GM19043 (cell line): ENCODE data around the gene RNU1-4.
"Not testable (repeated sequence)": the region's sequence is repeated elsewhere in the genome, so short reads cannot be mapped to it uniquely, and the experiment has no call there.

Experiments used
- ATAC-seq: cut with Tn5 transposase; IDR thresholded peaks from one replicate; pipeline ENCODE4 v1.9.1; 2021; ENCODE audit warnings: low read depth; ENCODE audit not compliant: unreplicated experiment

The RNU1-4 gene

DNA sequence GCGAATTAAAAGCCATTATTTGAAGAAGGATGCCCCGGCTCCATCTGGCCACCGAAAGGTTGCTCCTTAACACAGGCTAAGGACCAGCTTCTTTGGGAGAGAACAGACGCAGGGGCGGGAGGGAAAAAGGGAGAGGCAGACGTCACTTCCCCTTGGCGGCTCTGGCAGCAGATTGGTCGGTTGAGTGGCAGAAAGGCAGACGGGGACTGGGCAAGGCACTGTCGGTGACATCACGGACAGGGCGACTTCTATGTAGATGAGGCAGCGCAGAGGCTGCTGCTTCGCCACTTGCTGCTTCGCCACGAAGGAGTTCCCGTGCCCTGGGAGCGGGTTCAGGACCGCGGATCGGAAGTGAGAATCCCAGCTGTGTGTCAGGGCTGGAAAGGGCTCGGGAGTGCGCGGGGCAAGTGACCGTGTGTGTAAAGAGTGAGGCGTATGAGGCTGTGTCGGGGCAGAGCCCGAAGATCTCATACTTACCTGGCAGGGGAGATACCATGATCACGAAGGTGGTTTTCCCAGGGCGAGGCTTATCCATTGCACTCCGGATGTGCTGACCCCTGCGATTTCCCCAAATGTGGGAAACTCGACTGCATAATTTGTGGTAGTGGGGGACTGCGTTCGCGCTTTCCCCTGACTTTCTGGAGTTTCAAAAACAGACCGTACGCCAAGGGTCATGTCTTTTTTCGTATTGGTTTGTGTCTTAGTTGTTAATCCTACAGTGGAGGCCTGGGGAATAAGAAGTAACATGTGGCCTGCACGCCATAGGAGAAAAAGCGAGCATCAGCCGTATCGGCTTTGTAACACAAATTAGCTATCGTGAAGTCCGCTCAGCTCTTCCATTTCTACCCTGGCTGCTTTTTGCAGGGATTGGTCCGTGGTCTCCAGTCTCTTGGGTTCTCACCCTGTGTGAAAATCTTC, at the start of gene RNU1-4:
Gene RNU1-4 (plus strand): TSS at position 470 of the 918 bp plus-strand sequence.
- ATAC-seq = peak; percentile 83

DNA sequence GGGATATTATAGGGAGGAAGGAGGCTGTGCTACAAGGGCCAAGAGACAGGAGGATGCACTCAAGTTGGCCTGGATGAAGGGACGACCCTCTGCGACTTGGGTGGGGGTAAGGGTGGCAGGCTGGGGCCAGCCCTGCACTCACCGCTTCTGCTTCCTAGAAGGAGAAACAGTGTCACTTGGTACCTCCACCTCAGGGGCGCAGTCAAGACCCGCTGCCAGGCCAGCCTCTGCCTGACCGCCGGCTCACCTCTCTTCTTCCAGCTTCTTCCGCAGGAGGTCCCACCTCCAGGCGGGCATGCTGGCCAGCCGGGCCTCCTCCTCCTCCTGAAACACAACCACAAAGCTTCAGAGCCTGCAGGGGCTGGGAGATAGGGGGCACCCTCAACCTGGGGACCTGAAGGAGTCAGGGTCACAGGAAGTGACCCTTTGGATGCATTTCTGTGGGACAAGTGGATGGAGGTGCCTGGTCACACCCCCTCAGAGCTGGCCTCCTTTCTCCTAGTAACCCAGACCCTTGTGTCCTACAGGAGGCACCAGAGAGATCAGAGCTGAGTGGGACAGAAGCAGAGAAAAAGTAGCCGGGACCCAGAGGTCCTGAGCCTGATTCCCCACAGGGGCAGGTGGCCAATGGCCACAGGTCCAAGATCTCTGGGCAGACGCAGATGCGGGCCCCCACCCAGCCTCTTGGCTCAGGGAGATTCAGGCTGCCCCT, 49.2 kb upstream of the RNU1-4 start:
- ATAC-seq = not testable (repeated sequence)

DNA sequence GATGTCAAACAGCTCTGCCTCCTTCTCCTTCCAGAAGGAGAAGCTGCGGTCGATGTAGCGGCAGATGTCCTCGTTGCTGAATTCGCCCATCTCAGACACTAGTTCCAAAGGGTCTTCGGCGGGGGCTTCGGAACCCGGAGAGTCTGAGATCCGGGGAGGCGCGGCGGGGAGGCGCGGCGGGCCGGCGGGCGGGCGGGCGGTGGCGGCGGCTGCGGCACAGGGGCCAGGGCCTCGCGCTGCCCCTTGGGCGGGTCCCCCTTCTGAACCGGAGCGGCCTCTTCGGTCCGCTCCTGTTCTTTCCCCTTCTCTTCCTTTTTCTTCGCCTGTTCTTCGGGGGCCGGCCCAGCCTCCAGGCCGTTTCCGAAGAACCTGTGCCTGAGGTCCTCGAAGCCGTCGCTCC, 48.0 kb upstream of the RNU1-4 start:
- ATAC-seq = not testable (repeated sequence)

DNA sequence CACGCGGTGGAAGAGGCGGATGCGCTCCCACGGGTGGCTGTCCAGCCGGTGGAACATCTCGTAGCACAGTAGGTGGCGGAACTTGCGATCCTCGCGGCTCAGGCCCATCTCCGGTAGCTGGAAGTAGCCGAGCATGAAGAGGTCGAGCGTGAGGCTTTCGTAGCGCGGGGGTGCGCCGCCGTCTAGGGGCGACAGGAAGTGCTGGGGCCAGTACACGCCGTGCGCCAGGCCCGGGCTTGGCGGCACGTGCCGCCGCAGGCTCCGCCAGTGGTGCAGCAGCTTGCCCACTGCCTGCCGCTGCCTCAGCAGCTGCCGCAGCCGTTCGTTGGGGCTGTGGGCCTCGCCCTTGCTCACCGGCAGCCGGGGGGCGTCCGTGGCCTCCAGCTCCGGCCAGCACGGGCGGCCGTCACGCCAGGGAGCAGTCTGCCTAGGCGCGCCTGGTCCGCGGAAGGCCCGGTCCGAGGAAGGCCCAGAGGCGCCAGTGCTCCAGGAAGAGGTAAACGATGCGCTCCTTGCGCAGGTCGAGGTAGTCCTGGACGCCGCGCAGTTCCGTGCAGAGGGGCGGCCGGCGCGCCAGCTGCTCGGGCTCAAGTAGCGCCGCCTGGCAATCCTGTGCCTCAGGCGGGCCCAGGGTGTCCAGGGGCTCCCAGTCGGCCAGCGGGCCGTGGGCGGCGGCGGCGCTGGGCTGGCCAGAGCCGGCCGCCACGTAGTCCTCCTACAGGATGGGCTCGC, 47.4 kb upstream of the RNU1-4 start:
- not testable (repeated sequence) for ATAC-seq

DNA sequence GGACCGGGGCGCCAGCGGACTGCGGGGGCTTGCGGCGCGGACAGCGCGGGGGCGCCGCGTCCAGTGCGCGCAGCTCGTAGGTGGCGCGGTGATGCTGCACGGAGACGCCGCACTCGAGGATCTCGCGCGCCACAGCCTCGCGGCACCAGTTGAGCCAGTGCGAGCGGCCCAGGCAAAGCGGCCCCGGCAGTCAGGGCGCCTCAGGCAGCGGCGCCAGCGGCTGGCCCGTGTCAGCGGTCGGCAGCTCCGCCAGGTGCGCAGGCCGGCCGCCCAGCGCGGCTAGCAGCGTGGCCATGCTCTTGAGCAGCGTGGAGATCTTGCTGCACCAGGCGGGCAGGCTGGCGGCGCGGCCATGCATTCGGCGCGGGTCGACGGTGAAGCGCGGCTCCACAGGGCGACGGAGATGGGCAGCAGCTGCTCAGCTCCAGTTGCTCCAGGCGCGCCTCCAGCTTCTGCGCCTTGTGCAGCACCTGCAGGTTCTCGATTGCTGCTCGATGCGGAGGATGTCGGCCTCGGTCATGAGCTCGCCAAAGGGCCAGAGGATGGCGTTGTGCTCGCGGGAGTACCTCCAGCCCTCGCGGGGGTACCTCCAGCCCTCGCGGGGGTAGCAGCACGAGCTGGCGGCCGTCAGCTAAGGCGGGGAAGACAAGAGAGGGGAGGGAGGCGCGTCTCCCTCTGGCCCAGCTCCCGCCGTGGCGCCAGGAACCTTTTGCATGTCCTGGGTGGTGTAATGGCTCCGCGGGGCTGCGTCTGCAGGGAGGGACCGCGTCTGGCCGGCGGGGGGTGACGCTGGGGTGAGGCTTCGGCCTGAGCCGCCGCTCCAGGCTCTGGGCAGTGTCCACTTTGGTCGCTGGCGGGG, 46.6 kb upstream of the RNU1-4 start:
- not testable (repeated sequence) for ATAC-seq

DNA sequence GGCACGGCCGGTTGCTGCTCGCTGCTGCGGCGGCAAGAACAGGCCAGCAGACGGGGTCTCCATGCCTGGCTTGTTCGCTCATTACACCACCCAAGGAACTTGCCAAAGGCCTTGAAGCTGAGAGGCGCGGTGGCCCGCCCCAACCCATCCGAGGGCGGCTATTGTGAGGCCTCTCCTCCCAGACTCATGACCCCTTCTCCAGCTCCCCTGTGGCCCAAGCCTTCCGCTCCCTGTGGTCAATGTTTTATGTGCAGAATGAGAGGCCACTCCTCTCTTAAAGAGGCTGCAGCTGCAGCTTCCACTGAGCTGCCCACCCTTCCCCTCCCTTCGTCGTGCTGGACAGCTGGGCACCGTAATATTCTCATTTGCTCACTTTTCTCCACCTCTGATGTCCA, 46.0 kb upstream of the RNU1-4 start:
- not testable (repeated sequence) for ATAC-seq

DNA sequence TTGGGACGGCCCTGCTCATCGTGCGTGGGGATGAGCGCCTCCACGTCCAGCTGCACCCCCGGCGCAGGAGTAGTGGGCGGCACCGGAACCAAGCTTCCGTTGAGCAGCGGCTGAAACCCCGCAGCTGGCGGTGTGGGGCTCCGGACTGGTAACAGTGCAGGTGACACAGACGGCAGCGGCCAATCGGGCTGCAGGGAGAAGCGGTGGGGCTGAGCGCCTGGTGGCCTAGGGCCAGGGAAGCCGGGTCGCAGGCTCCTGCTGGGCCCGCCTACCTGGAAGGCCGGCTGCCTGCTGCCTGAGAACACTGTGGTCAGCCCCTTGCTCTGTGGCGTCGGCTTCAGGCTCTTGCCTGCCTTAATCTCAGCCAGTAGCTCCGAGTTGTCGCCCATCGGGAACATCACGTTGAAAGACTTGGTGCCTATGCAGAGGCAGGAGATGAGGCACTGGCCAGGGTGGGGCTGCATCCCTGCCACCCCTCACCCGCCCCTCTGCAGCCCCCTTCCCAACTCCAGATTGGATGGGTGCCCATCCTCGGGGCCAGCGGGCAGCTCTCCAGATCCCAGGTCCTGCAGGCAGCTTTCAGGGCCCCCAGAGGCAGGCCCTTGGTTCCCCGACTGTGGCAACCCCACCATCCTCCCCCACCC, 43.7 kb upstream of the RNU1-4 start:
- not testable (repeated sequence) for ATAC-seq

DNA sequence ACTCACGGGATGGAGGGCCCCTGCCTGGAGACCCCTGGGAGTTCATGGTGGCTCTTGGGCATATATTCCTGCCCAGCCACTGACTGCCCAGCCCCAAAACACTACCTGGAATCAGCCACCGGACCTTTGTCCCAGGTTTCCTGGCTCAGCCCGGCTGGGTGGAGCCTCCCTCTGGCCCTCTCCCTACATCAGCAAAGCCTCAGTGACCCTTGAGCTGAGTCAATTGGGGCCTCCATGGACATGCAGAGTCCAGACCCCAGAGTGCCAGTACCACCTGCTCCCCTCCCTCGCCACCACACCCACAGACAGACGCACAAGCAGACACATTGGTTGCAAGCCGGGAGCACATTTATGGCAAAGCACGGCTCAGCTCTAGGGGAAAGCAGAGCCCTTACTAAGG, 43.2 kb upstream of the RNU1-4 start:
- ATAC-seq = not testable (repeated sequence)

DNA sequence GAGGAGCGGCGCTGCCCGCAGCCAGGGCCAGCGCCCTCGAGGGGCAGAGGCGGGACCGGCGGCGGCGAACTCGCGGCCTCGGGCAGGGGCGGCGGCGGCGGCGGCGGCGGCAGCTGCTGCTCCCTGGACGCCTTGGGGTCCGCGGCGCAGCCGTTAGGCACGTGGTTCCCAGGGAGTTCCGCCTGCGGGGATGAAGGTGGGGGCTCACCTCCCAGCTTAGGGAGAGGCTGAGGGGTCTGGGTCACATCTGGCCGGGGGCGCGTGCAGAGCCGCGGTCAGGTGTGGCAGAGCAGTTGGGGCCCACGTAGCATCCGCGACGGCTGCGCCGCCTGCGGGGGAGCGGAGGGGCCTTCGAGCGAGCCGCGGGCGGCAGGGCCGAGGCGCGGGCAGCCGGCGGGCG, 40.9 kb upstream of the RNU1-4 start:
- ATAC-seq = not testable (repeated sequence)

DNA sequence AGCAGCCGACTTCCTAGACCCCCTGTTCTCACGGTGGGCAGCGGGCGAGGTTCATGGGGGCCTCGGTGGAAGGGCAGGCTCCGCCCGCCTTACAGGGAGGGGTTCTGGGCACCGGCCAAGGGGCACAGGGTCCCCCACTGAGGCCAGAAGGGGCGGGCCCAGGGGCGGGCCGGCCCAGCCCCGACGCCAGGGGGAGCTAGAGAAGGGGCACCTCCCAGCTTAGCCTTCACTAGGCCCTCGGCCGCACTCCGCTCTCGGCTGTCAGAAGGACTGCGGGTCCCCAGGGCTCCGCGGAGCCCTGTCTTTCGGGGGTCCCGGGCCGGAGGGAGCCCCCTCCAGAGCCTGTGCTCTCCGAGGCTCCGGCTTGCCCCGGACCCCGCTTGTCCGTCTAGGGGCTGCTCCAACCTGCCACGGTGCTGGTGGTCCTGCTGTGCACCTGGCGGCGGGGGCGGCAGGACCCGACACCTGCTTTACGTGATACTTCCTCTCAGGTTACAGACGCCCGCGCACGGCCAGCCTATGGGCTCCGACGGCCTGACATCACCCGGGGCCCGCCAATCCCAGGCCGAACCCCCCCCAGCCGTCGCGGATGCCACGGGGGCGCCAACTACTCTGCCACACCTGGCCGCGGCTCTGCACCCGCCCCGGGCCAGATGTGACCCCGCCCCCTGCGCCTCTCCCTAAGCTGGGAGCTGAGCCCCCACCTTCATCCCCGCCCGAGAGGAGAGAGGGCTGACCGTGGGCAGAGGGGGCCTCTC, 40.0 kb upstream of the RNU1-4 start:
- not testable (repeated sequence) for ATAC-seq

DNA sequence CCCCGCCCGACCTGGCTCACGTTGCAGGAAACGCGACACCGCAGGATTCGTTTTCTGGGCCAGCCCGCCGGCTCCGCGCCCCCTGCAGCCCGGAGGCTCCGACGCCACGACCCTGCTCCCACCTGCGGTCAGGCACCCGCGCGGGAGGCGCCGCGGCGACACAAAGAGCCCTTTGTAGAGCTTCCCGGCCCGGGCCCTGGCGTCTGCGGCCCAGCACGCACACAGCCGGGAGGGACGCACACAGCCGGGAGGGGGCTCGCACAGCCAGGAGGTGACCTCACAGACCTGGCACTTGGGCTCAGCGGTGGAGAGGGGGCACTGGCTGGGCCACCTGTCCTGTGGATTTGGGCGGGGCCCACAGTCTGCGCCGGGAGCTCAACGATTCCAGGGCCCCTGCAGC, 39.1 kb upstream of the RNU1-4 start:
- ATAC-seq = not testable (repeated sequence)

DNA sequence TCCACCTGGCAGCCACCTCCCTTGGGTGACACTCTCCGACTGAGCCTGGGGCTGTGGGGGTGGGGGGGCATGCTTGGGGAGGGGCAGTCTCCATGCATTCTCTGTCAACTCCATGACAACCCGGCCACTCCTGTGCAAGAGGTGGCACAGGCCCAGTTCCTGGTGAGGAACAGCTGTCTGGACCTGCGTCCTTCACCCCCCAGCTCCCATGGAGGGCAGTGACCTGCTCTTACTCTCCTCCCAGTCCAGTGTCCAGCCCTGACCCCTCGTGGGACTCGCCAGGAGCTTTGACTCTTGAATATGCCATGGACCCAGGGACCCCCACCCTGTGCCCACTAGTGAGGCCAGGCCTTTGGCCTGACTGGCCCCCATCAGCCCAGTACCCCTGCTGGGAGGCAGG, 38.0 kb upstream of the RNU1-4 start:
- ATAC-seq = not testable (repeated sequence)

DNA sequence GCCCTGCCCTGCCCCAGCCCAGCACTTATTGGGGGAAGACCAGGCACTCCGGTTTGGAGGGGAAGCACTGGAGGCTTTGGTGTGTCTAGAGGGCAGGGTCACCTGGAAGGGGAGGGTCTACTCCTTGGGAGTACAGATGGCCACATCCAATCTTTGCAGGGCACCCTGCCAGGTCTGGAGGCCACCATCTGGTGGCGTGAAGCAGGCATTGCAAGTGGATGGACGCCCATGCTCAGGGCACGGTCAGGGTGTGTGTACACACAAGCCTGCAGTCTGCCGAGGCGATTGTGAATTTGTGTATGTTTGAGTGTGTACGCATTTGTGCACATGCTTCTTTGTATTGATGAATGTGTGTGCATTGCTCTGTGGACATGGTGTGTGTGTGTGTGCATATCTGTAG, 37.2 kb upstream of the RNU1-4 start:
- not testable (repeated sequence) for ATAC-seq

DNA sequence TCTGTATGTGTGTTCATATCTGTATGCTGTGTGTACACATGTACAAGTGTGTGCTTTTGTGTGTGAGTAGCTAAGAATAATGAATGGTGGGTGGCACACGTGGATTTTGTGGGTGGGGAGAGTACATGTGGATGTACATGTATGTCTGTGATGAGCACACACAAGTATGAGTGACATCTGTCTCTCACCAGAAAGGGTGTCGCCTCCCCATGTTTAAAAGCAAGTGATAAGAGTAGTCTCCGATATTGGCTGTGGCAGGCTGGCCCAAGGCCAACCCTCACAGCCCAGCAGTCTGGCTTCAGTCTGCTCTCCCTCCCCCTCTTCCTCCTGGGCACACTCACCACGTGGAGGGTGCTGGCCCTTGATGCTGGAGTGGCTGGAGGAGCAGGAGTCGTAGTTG, 36.7 kb upstream of the RNU1-4 start:
- ATAC-seq = not testable (repeated sequence)

DNA sequence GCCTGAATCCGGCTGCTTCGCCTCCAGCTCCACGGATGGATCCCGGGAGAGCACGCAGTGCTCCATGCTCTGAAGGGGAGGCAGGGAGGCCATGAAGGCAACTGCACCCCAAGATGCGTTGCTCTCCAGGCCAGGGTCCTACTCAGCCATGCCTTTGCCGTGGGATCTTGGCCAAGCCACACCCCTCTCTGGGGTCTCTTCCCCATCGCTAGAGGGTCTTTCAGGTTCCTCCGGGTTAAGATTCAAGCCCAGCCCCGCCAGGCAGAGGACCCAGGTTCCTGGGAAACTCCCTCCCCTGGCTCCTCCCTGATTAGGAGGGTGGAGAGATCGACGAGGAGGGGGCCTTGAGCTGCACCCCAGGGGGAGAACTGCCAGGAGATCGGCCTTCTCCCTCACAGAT, 36.2 kb upstream of the RNU1-4 start:
- ATAC-seq = not testable (repeated sequence)

DNA sequence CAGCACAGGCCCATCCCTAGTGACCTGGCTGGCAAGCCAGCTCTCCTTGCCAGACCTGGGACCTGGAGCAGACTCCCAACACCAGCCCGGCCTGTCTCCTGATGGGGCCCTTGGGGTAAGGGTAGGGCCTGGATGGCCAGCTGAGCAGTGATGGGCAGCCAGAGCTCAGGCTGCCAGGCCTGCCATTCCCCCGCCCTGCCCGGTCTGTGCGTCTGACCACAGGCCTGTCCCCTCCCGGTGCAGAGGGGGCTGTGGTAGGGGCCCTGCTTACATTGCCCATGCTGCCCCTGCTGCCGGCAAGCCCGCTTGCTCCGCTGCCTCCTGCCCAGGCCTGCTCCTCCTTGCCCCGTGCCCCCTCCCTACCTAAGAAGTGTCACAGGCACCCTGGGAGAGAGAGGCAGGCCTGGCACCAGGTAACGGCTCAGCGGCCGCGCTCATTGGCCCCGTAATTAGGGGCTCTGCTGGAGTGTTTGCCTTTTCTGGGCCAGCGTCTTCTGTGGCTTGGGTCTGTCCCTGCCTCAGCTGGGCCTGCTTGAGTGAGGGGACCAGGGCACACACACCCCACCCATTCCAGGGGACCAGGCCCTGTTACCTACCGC, 35.7 kb upstream of the RNU1-4 start:
- not testable (repeated sequence) for ATAC-seq

DNA sequence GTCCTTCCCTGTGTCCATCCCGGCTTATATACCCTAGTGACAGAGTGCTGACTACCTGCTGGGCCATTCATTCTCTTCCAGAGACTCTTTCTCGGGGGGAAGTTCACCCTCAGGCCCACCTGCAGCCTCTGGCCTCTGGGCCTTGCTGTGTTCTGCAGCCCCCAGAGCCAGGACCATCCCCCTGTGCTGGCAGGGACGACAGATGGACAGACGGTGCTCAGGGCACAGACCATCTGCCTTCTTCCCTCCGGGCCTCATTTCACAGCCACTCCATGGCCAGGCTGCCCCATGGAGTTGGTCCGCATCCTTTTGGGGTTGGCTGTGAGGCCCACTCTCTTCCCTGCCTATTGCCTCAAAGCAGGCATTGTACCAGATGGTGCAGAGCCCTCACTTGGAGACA, 34.0 kb upstream of the RNU1-4 start:
- ATAC-seq = not testable (repeated sequence)
